C1 segment of cervical spinal cord (tissue), 14 donors: ENCODE data around the gene DNHD1.

Experiments
- DNase-seq, 14 donors: peaks; one replicate each; lab custom pipeline; 2025; lab: John Stamatoyannopoulos, UW

Gene DNHD1

GRCh38 chr11:6497069-6497839, at the start of gene DNHD1:
TSS of gene DNHD1 (plus strand) at chr11:6497280. CDS start at chr11:6498216, 936 bp downstream.
- no peak for DNase-seq

- DNase-seq = no peak
Observed at GRCh38 chr11:6448574-6448973, 48.5 kb upstream of the DNHD1 start.

- no peak for DNase-seq
Observed at GRCh38 chr11:6452219-6452618, 44.9 kb upstream of the DNHD1 start.

GRCh38 chr11:6453152-6453551, 43.9 kb upstream of the DNHD1 start:
- no peak for DNase-seq

- DNase-seq = no peak
Observed at GRCh38 chr11:6455070-6455469, 42.0 kb upstream of the DNHD1 start.

- DNase-seq = no peak
Observed at GRCh38 chr11:6456361-6457073, 40.6 kb upstream of the DNHD1 start.

- no peak for DNase-seq
Observed at GRCh38 chr11:6457581-6458320, 39.3 kb upstream of the DNHD1 start.

GRCh38 chr11:6458352-6459098, 38.6 kb upstream of the DNHD1 start:
- DNase-seq = no peak

GRCh38 chr11:6459099-6459450, 38.0 kb upstream of the DNHD1 start:
- DNase-seq = no peak

GRCh38 chr11:6468712-6469495, 28.2 kb upstream of the DNHD1 start:
- peak in 13 of 14 donors; percentile 7 to 85 (median 71) for DNase-seq

- no peak for DNase-seq
Observed at GRCh38 chr11:6469599-6469998, 27.5 kb upstream of the DNHD1 start.

- DNase-seq = peak in 2 of 14 donors; percentile 11 to 56
Observed at GRCh38 chr11:6472934-6473333, 24.1 kb upstream of the DNHD1 start.

GRCh38 chr11:6473451-6474412, 23.3 kb upstream of the DNHD1 start, which contains the start of gene TRIM3:
TSS of gene TRIM3 (minus strand) at chr11:6473941. CDS start at chr11:6465695, 8,246 bp downstream.
- peak; percentile 27 to 92 (median 81) for DNase-seq

GRCh38 chr11:6474413-6474792, 22.7 kb upstream of the DNHD1 start:
- DNase-seq = no peak

- no peak for DNase-seq
Observed at GRCh38 chr11:6474806-6475500, 22.1 kb upstream of the DNHD1 start.

- DNase-seq = no peak
Observed at GRCh38 chr11:6475936-6476335, 21.1 kb upstream of the DNHD1 start.

- no peak for DNase-seq
Observed at GRCh38 chr11:6476571-6476970, 20.5 kb upstream of the DNHD1 start.

GRCh38 chr11:6480299-6480914, 16.7 kb upstream of the DNHD1 start:
- DNase-seq = no peak
